Activated CD4-positive, alpha-beta T cell treated with anti-CD3 and anti-CD28 coated beads, Interleukin-2, amount 50 U/mL, for 24 hours (primary cell): Measurements from ENCODE around the gene C10orf143.

ENCODE experiments used
- DNase-seq, 2 donors: peaks; one replicate each; pipeline ENCODE4 v3.0.0-alpha.2; 2020; ENCODE audit warnings: low read depth in 1 of 2, low spot score in 1 of 2

Gene C10orf143

GRCh38 chr10:130054021-130054420 is 56.6 kb downstream of the C10orf143 start:
- no peak for DNase-seq

DNA sequence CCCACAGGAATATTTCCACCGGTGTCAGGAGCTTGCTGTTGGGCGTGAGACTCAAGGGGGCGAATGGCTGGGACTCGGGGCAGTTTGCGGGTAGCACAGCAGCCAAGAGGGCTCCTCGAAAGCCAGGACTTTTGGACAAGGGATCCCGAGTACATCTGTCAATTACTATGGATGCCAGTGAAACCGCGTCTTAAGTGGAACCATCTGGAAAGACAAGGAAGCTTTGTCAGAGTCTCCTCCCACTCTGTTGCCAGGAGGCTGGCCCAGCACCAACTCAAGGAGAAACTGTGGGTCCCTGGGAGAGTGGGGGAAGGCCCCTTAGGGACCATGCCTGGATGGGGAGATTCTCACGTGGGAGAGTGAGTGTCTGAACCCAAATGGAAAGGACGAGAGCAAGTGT is 57.1 kb downstream of the C10orf143 start:
- DNase-seq, result no peak

- no peak for DNase-seq
Observed at GRCh38 chr10:130052193-130052592, 58.4 kb downstream of the C10orf143 start.

GRCh38 chr10:130050721-130051120 is 59.9 kb downstream of the C10orf143 start:
- DNase-seq, result no peak

GRCh38 chr10:130049987-130050386 is 60.6 kb downstream of the C10orf143 start:
- DNase-seq, result no peak

DNA sequence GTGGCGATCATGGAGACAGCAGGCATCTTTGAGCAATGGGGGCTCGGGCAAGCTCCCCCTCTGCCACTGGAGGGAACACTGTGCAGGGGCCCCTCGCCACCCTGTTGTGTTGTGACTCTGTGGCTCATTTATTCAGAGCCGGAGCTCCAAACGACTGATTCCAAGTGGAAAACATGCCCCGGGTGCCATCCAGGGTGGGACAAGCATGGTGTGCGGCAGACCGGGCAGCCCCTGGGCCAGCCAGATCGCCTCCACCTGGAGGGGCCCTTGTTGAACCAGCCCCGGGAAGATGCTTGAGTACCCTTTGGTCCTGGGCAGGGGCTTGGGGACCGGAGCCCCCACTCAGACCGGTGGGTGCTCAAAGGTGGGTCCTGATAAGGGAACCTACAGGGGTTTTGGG is 61.4 kb downstream of the C10orf143 start:
- DNase-seq, result no peak

DNA sequence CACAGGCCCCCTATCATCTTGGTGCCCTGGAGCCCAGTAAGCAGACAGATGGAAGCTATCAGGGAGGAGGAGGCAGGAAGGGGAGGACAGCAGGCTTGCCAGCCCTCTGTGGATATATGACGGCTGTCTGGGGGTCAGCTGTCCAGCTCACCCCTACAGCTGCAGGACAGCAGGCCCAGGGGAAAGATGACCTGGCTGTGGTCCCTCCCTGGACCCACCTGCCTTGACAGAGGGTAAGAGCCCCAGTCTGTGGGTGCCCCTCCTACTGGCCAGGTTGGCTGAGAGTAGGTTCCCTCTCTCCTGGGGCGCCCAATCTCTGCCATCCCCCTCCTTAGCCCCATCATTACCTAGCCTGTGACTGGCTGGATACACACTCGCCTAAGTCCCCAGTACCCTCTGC is 62.5 kb downstream of the C10orf143 start:
- DNase-seq, result no peak

GRCh38 chr10:130047336-130047735 is 63.3 kb downstream of the C10orf143 start:
- no peak for DNase-seq

DNA sequence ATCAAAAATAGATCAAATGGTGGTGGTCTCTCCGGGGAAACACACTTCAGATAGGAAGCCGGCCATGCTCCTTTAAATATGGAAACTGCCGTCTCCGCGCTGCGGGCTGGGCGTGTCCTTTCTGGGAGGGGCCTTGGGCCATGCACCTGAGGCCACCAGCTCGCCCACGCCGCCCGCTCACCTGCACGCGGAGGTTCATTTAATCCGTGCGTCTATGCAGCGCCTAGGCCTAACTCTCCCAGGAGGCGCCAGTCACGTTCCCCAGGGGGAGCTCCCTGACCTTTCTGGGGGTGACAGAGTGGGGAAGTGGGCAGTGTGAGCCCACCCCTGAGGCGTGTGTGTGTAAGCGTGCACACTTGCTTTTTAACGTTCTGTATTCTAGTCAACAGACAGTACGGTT is 64.0 kb downstream of the C10orf143 start:
- no peak for DNase-seq

DNA sequence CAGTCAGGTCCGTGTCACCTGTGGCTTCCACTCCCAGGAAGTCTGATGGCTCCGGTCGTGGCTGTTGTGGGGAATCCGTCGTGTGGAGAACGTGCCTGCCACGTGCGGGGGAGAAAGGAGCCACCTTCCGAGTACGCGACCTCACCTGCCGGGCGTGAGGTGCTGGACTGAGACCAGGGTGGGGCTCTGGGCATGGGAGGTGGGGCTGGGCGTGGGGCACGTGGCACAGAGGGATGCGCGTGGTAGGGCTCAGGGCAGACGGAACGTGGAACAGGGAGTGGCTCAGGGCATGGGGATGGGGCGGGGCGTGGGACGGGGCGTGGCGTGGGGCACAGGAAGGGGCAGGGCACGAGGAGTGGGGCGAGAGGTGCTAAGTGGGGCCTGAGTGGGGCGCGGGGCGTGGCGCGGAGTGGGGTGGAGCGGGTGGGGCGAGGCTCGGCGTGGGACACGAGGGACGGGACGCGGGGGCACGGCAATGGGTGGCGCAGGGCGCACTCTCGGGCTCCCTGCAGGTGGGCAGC is 64.8 kb downstream of the C10orf143 start:
- no peak for DNase-seq

DNA sequence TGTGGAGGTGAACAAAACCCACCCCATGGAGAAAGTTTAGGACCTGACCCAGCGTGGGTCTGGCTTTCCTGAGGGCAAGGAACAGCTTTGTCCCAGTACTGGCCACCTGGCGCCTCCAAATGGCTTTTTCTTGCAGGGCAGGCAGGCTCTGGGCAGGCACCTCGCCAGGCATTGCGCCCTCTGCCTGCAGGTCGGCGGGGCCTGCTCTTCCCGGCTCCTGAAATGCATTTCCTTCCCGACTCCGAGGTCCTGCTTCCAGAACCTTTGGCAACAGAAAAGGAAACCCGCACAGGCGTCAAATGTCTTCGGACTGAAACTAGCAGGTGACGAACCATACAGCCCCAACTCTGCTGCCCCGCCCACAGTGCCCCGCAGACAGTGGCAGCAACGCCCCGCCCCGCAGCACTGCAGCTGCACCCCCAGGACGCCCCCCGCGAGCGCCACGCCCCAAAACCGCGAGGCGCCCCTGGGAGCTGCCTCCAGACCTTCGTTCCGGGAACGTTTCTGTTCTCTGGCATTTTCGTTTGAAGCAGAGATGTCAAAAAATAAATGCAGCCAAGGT is 65.5 kb downstream of the C10orf143 start:
- no peak for DNase-seq

DNA sequence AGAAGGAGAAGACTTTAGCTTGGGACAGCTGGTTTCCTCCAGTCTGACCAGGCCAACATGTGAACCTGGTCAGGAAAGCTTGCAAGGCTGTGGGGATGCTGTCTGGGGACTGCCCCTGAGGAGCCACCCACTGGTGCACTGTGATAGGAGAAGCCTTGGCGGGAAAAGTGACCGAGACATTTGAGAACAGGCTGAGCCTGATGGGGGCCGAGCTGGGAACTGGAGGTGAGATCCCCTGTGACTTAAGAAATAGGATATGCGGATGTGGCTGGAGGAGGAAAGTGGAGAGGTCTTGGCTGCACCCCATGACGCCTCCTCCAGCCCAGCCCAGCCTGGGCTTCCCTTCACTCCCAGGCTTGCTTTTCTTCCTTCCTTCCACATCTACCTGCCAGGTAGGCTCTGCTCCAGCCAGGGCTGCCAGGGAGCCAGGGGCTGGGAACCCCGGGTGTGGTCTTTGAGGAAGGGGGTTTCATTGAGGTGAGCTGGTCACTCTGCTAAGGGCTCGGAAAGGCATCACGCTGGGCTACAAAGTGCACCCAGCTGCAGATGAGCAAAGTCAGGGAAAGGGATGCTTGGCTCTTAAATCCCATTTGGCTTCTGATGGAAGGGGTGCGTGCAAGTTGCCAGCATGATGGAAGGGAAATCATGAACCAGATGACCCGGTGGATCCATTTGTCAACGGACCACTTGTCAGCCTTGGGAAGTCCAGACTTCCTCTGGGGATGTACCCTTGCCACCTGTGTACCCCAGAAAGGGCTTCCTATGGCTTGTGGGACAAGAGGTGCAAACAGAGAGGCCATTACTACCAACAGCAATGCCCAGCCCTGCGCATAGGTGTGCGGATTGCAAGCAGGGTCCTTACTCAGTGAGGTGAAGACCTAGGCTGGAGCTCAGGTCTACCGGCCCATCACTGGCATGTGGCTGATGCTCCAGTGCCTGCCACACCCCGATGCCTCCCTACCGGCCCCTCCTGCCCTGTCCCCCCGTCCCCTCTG is 66.3 kb downstream of the C10orf143 start:
- no peak for DNase-seq

DNA sequence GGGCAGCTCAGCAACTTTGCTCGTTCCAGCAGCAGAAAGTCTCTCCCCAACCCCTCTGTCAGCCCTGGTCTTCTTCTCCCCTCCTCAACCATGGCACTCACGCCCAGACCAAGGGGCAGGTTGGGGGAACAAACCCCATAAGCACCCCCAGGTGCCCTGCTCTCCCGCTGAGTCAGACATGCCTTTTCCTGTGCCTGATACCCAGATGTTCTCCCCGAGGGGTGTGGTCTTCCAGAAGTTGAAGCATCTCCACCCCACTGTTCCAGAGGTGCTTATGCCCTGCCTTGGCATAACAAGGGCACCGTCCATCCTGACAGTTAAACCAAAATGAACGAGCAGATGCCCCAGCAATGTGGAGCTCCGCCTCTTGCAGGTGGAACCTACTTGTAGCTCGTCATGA is 67.1 kb downstream of the C10orf143 start:
- no peak for DNase-seq

GRCh38 chr10:130042381-130042780 is 68.2 kb downstream of the C10orf143 start:
- no peak for DNase-seq

DNA sequence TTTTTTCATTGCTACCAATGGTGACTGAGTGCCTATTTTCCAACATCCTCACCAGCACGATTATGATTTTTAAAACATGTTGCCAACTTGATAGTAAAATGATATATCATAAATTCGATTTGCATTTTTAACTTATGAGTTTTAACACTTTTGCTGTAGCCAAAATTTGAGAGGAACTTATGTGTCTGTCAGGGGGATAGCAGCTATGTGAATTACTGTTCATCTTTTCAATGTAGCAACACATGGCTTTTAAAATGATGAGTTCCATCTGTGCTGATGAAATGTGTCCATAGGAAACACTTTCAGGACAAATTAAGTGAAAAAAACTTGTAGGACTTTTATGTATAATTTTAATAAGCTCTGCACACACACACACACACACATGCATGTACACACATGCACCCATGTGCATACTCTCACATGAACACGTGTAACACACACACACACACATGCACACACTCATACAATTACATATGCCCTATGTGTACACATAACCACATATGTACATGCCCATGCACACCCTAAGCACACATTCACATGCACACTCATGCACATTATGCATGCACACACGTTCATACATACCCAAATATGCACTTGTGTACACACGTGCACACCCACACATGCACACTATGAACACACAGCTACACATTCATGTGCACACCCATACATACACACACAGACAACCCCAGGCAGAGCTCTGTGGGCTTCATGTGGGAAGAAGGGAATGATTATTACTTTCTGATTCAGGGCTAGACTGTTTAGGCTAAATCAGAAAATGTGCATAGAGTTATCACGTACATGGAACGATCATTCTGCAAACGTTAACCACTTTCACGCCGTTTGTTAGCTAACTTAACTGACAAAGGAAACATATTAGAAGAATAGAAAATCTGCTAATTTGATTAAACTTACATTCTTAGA is 68.9 kb downstream of the C10orf143 start:
- no peak for DNase-seq

DNA sequence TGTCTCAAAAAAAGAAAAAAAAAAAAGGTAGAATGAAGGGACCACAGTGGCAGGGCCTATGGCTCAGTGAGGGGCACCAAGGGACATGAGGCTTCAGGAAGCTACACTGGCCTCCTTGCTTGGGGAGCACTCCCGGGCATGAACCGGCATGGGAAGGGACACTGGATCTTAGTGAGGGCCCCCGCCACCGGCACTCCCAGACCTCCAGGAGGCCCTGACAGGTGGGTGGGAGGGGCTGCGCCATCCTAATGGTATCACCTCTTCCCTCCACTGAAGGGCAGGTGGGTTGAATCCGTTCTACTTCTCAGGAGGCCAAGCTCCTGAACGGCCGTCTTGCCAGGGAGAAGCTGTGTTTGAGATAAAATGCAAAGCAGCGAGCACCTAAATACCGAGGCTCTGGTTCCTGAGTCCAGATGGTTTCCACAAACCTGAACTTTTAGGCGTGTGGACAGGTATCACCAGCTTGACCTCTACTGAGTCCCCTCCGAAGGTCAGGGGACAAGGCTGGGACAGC is 69.8 kb downstream of the C10orf143 start:
- DNase-seq, result no peak

- DNase-seq, result no peak
Observed at GRCh38 chr10:130040351-130040750, 70.3 kb downstream of the C10orf143 start.

- DNase-seq, result no peak
Observed at GRCh38 chr10:130039141-130039540, 71.5 kb downstream of the C10orf143 start.

DNA sequence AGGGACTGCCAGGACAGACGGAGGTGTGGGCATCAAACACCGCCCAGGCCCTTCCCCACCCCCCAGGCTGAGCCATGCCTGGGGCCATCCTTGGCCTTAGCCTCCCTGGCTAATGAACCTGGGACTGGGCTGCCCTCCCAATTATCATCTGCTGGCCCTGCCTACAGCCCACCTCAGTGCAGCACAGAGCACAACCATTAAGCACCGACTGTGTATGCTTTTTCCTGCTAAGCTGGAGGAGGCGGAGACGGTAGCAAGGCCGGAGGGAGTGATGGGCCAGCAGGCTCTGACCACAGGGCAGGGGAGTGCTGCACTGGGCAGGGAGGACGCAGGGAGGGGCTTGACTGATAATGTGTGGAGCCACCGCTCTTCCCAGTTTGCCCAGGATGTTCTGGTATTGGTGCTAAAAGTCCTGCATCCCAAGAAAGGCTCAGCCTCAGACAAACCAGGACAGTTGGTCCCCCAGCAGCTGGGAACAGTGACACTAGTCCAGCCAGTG is 72.0 kb downstream of the C10orf143 start:
- DNase-seq, result no peak

GRCh38 chr10:130038019-130038555 is 72.5 kb downstream of the C10orf143 start:
- DNase-seq, result no peak
